ENCODE results near the gene CHD8.

GRCh38 chr14:21426692-21427091 is 29.2 kb downstream of the CHD8 start:
- TF ChIP-seq CTCF (IDR thresholded peaks at IDR 0.05) (no peak), RELA (CRISPR knock-in tag; IDR thresholded peaks at IDR 0.05; ENCODE audit: borderline replicate concordance) (no peak), SMAD4 (CRISPR knock-in tag; IDR thresholded peaks at IDR 0.05) (no peak), E2F1 (CRISPR knock-in tag; IDR thresholded peaks at IDR 0.05) (no peak), FOXK1 (CRISPR knock-in tag; IDR thresholded peaks at IDR 0.05) (no peak), ZNF317 (CRISPR knock-in tag; IDR thresholded peaks at IDR 0.05; ENCODE audit: borderline replicate concordance, low read depth) (no peak), GABPB1 (CRISPR knock-in tag; IDR thresholded peaks at IDR 0.05) (no peak)
